Endothelial cell of umbilical vein (primary cell): Measurements from ENCODE around the gene LITAFD.

Source experiments
- POLR2A ChIP-seq: IDR thresholded peaks from 2 replicates; pipeline ENCODE4 v1.6.1; 2012; ENCODE audit warnings: low read depth, mild to moderate bottlenecking, control low read depth, low read length
- POLR2AphosphoS5 ChIP-seq: IDR thresholded peaks from 2 replicates; pipeline ENCODE4 v1.6.1; 2012; ENCODE audit warnings: low read depth, mild to moderate bottlenecking, control low read depth, low read length, moderate library complexity; ENCODE audit not compliant: insufficient read depth
- TF ChIP-seq, protein P1 (sequence below), 2 donors: IDR thresholded peaks; 1 replicate in 1 of 2; 2 replicates in 1 of 2; pipeline ENCODE4 v1.5.1; 2011; ENCODE audit warnings: low read length in 2 of 2, mild to moderate bottlenecking in 2 of 2, moderate library complexity in 2 of 2, control low read depth in 1 of 2, inconsistent platforms in 1 of 2, low read depth in 1 of 2; ENCODE audit not compliant: insufficient read depth in 1 of 2; ENCODE audit errors: extremely low read depth in 1 of 2
- TF ChIP-seq, protein P2 (sequence below): IDR thresholded peaks from 2 replicates; pipeline ENCODE4 v1.6.1; 2011; ENCODE audit not compliant: insufficient read depth, insufficient read length

DNA sequence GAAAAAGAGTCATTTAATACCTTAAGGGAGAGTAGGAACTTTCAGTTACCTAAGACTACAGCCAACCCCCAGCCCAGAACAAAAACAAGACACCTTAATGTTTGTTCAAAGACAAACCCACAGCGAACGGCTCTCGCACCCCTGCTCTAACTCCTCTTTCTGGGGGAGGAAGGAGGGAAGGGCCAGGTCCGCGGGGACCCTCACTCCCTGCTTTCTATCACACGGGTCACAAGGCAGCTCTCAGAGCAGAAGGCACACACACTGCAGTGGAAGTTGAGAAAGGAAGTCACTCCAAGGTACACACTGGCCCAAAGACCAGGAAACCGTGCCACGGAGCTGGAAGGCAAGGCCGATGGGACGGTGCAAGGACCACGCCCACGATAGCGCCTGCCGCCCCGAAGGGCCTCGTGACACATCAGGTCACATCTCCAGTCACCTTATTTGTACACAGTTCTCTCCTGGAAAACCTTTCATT is 10.0 kb downstream of the LITAFD start:
- TF ChIP-seq POLR2A (no peak), POLR2AphosphoS5 (no peak)
- TF ChIP-seq, protein P1, sequence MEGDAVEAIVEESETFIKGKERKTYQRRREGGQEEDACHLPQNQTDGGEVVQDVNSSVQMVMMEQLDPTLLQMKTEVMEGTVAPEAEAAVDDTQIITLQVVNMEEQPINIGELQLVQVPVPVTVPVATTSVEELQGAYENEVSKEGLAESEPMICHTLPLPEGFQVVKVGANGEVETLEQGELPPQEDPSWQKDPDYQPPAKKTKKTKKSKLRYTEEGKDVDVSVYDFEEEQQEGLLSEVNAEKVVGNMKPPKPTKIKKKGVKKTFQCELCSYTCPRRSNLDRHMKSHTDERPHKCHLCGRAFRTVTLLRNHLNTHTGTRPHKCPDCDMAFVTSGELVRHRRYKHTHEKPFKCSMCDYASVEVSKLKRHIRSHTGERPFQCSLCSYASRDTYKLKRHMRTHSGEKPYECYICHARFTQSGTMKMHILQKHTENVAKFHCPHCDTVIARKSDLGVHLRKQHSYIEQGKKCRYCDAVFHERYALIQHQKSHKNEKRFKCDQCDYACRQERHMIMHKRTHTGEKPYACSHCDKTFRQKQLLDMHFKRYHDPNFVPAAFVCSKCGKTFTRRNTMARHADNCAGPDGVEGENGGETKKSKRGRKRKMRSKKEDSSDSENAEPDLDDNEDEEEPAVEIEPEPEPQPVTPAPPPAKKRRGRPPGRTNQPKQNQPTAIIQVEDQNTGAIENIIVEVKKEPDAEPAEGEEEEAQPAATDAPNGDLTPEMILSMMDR (IDR thresholded peaks at IDR 0.05; ENCODE audit: extremely low read depth in 1 of 2, insufficient read depth in 1 of 2, low read depth in 1 of 2, low read length in 2 of 2): no peak
- TF ChIP-seq, protein P2, sequence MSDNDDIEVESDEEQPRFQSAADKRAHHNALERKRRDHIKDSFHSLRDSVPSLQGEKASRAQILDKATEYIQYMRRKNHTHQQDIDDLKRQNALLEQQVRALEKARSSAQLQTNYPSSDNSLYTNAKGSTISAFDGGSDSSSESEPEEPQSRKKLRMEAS: no peak
